Pancreas (tissue), 10 donors: ENCODE data around the gene SCNN1A. TPM values are rescaled to one million over a fixed set of nuclear protein-coding genes. Genes with fewer than 3 reads are reported as not detected.

ENCODE experiments used
- ATAC-seq, 4 donors: fragments of 200-7000 bp; cut with Tn5 transposase; one replicate each; pipeline versions ENCODE4 v1.8.0 to v1.9.1; 2020; ENCODE audit warnings: mild to moderate bottlenecking in 4 of 4, moderate library complexity in 4 of 4
- DNase-seq, 6 donors: peaks; one replicate each; pipeline ENCODE4 v3.0.0-alpha.2; 2020
- FAIRE-seq: peaks from 2 replicates; lab custom pipeline; 2012; peaks lifted over from hg19 to GRCh38; lab: Jason Lieb, UNC
- H3K27ac ChIP-seq, 4 donors: fragments of 200-600 bp; sonication (generic); 1 replicate in 3 of 4; 2 replicates in 1 of 4; pipeline versions ENCODE4 v1.5.0 to v1.8.0; 2020
- H3K27me3 ChIP-seq, 4 donors: fragments of 200-600 bp; one replicate each; pipeline ENCODE4 v1.8.0; 2021
- H3K36me3 ChIP-seq, 3 donors: fragments of 200-600 bp; sonication (generic) in 1 of 3; one replicate each; pipeline versions ENCODE4 v1.5.0 to v1.8.0; 2020 to 2021
- H3K4me1 ChIP-seq, 3 donors: fragments of 200-600 bp; one replicate each; pipeline ENCODE4 v1.8.0; 2021
- H3K4me3 ChIP-seq, 4 donors: fragments of 200-600 bp; sonication (generic) in 2 of 4; one replicate each; pipeline versions ENCODE4 v1.5.0 to v1.8.0; 2020 to 2021
- H3K9me3 ChIP-seq, 4 donors: fragments of 200-600 bp; one replicate each; pipeline ENCODE4 v1.8.0; 2021
- WGBS, 2 donors: extraction: QIAGEN DNeasy Blood & Tissue Kit; methylation state at CpG; one replicate each; pipeline ENCODE4 v1.1.7; 2013; 5-methylcytosine and 5-hydroxymethylcytosine counted together
- intact Hi-C, 3 donors: fragments of 100-400 bp; cut with DNase I; formaldehyde crosslinking; loops; one replicate each; pipeline versions ENCODE4 v1.11.1 to v1.14.2; 2022
- polyA plus RNA-seq, 2 donors: library from polyadenylated mRNA; stranded (reverse); fragments of 200-250 nt; gene quantifications; one replicate each; pipeline ENCODE4 v1.2.3, GENCODE V29; 2013
- total RNA-seq, 6 donors: library from RNA; stranded (reverse); fragmentation: NEBNext Ultra II Directional in 4 of 6; extraction: Animal tissue kit (Norgen Biotek cat#: 25700) in 4 of 6; gene quantifications; one replicate each; pipeline versions ENCODE4 v1.2.1 to v1.2.4, GENCODE V29; 2021 to 2023
- TF ChIP-seq, protein P1 (sequence below), 4 donors: fragments of 200-600 bp; sonication (generic) in 3 of 4; IDR thresholded peaks; one replicate each; pipeline versions ENCODE4 v1.5.0 to v1.8.0; 2021; ENCODE audit warnings: antibody characterized with exemption in 4 of 4
- donor health status: healthy with polysubstance abuse.
- donor health status: DM: no; HTN: no; CAD: no; lungs with moderate emphysema.
- donor health status: DM: no; HTN: no; CAD: no.
- donor health status: control.
- donor health status: control.
- donor health status: Bipolar disorder and iron deficiency.
- donor health status: DM: yes; HTN: yes; CAD: no.
- donor health status: DM: no; HTN: no; CAD: no.
- donor health status: DM: no; HTN: no; CAD: no.
- donor health status: DM: yes; HTN: yes; CAD: no.

The SCNN1A gene
- total RNA-seq = 10 to 100 TPM; 21.0 to 56.3 (median 37.8) TPM
- polyA plus RNA-seq = 10 to 100 TPM; 42.7 to 87.8 TPM

DNA sequence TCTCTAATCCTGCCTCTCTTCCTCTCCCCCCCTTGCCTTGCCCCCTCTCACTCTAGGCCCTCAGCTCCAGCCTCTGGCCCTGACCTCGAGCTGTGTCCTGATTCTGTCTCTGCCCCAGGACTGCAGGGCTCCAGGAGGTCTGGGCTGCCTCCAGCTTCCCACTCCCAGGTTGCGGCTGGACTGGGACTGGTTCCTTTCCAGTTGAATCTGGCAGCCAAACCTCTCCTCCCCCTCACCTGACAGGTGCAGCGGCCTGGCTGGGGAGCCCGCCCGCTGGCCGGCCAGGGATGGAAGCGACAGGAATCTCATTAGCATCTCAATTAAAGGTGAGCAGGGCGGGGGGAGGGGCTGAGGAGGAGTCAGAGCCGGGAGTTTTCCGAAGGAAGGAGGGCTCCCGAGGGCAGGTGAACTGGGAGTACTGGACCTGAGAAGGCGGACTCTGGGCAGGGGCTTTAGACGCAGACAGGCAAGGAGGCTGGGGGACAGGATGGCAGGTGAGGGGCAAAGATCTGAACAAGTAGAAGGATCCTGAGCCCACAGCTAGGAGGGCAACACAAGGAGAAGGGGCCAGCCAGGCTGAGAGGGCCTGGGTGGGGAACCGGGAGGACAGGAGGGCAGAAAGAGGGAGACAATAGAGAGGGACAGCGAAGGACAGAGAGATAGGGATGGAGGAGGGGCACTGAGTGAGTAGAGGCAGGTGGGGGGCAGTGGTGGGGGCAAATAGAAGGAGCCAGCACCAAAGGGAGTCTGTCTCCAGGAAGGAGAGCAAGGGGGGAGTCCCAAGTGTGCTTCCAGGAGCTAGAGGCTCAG is at the start of gene SCNN1A:
SCNN1A (minus strand) TSS at position 295 of the 810 bp plus-strand sequence. CDS start 780 bp downstream, outside the sequence.
- WGBS, 2 donors = 55 to 58% methylated on average over 15 of the region's 15 CpGs
- Histone ChIP-seq H3K4me3 (peak within 1 kb of the TSS in 3 of 4 donors; percentile 27 to 40 (median 37)), H3K27ac (peak within 1 kb of the TSS; percentile 81 to 87 (median 86)), H3K9me3 (no peaks in the 10 kb centered on the region), H3K4me1 (peaks cover 20 to 30% (median 22%) of the 10 kb centered on the region in 3 donors), H3K36me3 (no peaks in the 10 kb centered on the region), H3K27me3 (no peaks in the 10 kb centered on the region)
- FAIRE-seq (no peak), ATAC-seq (peak; percentile 40 to 60 (median 46)), DNase-seq (peak in 5 of 6 donors; percentile 73 to 85 (median 78))
- TF ChIP-seq, protein P1, sequence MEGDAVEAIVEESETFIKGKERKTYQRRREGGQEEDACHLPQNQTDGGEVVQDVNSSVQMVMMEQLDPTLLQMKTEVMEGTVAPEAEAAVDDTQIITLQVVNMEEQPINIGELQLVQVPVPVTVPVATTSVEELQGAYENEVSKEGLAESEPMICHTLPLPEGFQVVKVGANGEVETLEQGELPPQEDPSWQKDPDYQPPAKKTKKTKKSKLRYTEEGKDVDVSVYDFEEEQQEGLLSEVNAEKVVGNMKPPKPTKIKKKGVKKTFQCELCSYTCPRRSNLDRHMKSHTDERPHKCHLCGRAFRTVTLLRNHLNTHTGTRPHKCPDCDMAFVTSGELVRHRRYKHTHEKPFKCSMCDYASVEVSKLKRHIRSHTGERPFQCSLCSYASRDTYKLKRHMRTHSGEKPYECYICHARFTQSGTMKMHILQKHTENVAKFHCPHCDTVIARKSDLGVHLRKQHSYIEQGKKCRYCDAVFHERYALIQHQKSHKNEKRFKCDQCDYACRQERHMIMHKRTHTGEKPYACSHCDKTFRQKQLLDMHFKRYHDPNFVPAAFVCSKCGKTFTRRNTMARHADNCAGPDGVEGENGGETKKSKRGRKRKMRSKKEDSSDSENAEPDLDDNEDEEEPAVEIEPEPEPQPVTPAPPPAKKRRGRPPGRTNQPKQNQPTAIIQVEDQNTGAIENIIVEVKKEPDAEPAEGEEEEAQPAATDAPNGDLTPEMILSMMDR (IDR thresholded peaks at IDR 0.05) = no peak
- intact Hi-C loops = no loop called here

DNA sequence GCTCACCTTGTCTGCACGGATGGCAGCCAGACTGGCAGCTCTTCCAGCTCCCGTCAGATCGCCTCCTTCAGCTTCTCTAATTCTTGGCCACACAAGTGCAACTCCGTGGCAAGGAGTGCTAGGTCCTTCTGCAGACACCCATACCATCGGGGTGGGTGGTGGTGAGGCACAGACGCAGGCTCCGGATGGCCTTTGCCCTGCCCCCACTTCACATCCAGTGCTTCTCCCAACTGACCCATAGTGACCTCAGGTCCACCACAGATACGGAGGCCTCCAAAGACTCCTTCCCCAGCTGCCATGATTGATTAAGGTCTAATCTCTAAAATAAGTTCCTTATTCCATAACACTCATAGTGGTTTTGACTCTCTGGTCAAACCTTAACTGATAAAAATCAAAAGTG is 49.5 kb upstream of the SCNN1A start:
- Histone ChIP-seq H3K9me3 (no peaks in the 10 kb centered on the region), H3K27ac (no peak overlapping the region), H3K36me3 (no peaks in the 10 kb centered on the region), H3K27me3 (no peaks in the 10 kb centered on the region), H3K4me3 (no peak overlapping the region), H3K4me1 (peaks cover 0 to 13% (median 0%) of the 10 kb centered on the region in 3 donors)
- TF ChIP-seq, protein P1 (IDR thresholded peaks at IDR 0.05) = no peak
- FAIRE-seq = no peak
- intact Hi-C loops = loop anchor here in 2 of 3 donors (5.0 kb wide), 3 partner anchors 32 to 112 kb away; no protein-coding TSS in a partner anchor
- 82 to 88% methylated on average over 8 of the region's 8 CpGs for WGBS, 2 donors
- ATAC-seq = no peak
- peak in 2 of 6 donors; percentile 18 to 35 for DNase-seq

DNA sequence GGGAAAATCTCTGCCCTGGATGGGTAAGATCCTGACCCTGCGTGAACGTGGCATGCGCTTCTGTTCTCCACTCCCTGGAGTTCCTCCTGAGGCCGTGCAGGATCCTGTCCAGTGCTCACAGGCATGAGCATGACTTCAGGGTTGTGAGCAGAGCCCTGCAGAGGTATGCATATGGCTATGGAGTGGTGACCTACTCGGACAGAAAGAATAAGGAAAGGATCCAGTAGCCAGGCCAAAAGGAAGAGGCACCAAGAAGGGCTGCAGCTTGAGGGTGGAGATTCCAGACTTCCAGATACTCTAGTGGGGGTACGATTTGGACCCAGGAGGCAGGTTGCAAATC is 48.6 kb upstream of the SCNN1A start:
- Histone ChIP-seq H3K27ac (no peak overlapping the region), H3K4me3 (no peak overlapping the region)
- TF ChIP-seq, protein P1 (IDR thresholded peaks at IDR 0.05) = no peak

DNA sequence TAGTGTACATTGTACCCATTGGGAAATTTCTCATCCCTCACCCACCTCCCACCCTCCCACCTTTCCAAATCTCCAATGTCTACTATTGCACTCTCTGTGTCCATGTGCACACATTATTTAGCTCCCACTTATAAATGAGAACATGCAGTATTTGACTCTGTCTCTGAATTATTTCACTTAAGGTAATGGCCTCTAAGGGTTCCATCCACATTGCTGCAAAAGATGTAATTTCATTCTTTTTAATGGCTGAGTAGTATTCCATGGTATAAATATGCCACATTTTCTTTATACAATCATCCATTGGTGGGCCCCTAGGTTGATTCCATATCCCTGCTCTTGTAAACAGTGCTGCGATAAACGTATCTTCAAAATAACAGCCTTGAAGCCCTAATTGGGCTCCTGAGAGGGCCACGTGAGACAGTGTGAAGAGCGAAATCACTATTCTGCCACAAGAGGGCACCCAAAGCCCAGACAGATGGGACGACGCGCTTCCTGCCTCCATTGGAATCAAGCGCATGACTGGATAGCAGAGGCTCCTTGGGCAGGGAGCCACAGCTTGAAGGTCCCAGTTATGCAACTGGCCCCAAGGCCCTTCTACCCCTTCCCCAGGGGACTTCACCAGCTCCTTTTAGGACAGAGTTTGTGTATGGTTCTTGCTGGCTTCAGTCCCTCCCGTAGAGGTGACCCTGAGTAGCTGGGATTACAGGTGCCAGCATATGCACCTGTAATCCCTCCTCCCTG is 48.1 kb upstream of the SCNN1A start:
- TF ChIP-seq, protein P1 (IDR thresholded peaks at IDR 0.05) = peak; percentile 77 to 83 (median 81)
- DNase-seq (peak; percentile 74 to 90 (median 84)), FAIRE-seq (peak; percentile 23), ATAC-seq (peak; percentile 95 to 99 (median 98))
- Histone ChIP-seq H3K4me1 (peaks cover 0 to 17% (median 0%) of the 10 kb centered on the region in 3 donors), H3K9me3 (no peaks in the 10 kb centered on the region), H3K27me3 (no peaks in the 10 kb centered on the region), H3K36me3 (no peaks in the 10 kb centered on the region), H3K4me3 (no peak overlapping the region), H3K27ac (no peak overlapping the region)
- WGBS, 2 donors = 0 to 1% methylated on average over 9 of the region's 9 CpGs
- intact Hi-C loops = loop anchor here in 2 of 3 donors (5.0 kb wide), 2 partner anchors 34 to 114 kb away; no protein-coding TSS in a partner anchor

More for the DNA sequence above, 48.6 kb upstream of the SCNN1A start:
- Histone ChIP-seq H3K4me1 (peaks cover 0 to 13% (median 0%) of the 10 kb centered on the region in 3 donors), H3K9me3 (no peaks in the 10 kb centered on the region), H3K27me3 (no peaks in the 10 kb centered on the region), H3K36me3 (no peaks in the 10 kb centered on the region)
- DNase-seq (peak in 1 of 6 donors; percentile 53), ATAC-seq (peak; percentile 41 to 50 (median 46)), FAIRE-seq (no peak)
- WGBS, 2 donors = 30 to 33% methylated on average over 6 of the region's 6 CpGs
- intact Hi-C loops = loop anchor here in 2 of 3 donors (5.0 kb wide), 2 partner anchors 33 to 113 kb away; no protein-coding TSS in a partner anchor
